KG1 (cell line): Measurements from ENCODE around the gene ERICH6B.

Source experiments
- DNase-seq: peaks from one replicate; lab custom pipeline; 2025; lab: John Stamatoyannopoulos, UW

ERICH6B gene

GRCh38 chr13:45601680-45602079 is 13.9 kb downstream of the ERICH6B start:
- no peak for DNase-seq

GRCh38 chr13:45598597-45598996 is 16.9 kb downstream of the ERICH6B start:
- DNase-seq, result no peak

- DNase-seq, result no peak
Measured at GRCh38 chr13:45596800-45597475, 18.6 kb downstream of the ERICH6B start.

- DNase-seq, result no peak
Measured at GRCh38 chr13:45595965-45596364, 19.6 kb downstream of the ERICH6B start.

- DNase-seq, result no peak
Measured at GRCh38 chr13:45594764-45595163, 20.8 kb downstream of the ERICH6B start.

GRCh38 chr13:45594227-45594626 is 21.3 kb downstream of the ERICH6B start:
- DNase-seq, result no peak

- DNase-seq, result no peak
Measured at GRCh38 chr13:45592758-45593157, 22.8 kb downstream of the ERICH6B start.

GRCh38 chr13:45590066-45590465 is 25.5 kb downstream of the ERICH6B start:
- DNase-seq, result no peak

- DNase-seq, result no peak
Measured at GRCh38 chr13:45587897-45588296, 27.6 kb downstream of the ERICH6B start.

GRCh38 chr13:45584816-45585215 is 30.7 kb downstream of the ERICH6B start:
- DNase-seq, result no peak

- no peak for DNase-seq
Measured at GRCh38 chr13:45582408-45583076, 33.0 kb downstream of the ERICH6B start.

- DNase-seq, result no peak
Measured at GRCh38 chr13:45576466-45576865, 39.1 kb downstream of the ERICH6B start.

- no peak for DNase-seq
Measured at GRCh38 chr13:45575830-45576180, 39.7 kb downstream of the ERICH6B start.

- no peak for DNase-seq
Measured at GRCh38 chr13:45575146-45575829, 40.3 kb downstream of the ERICH6B start.

- DNase-seq, result no peak
Measured at GRCh38 chr13:45565331-45565730, 50.2 kb downstream of the ERICH6B start.

GRCh38 chr13:45564133-45564776 is 51.3 kb downstream of the ERICH6B start:
- DNase-seq, result no peak

- DNase-seq, result no peak
Measured at GRCh38 chr13:45554604-45555109, 60.9 kb downstream of the ERICH6B start.

GRCh38 chr13:45548281-45548680 is 67.3 kb downstream of the ERICH6B start:
- DNase-seq, result no peak

- no peak for DNase-seq
Measured at GRCh38 chr13:45546410-45546765, 69.2 kb downstream of the ERICH6B start.

- no peak for DNase-seq
Measured at GRCh38 chr13:45545686-45546409, 69.7 kb downstream of the ERICH6B start.

GRCh38 chr13:45544520-45544919 is 71.0 kb downstream of the ERICH6B start:
- no peak for DNase-seq

GRCh38 chr13:45542878-45543277 is 72.7 kb downstream of the ERICH6B start:
- DNase-seq, result no peak
